Tibial artery (tissue), 4 donors: ENCODE data around the gene NTN5.

Source experiments
- DNase-seq, 2 donors: peaks; one replicate each; pipeline ENCODE4 v3.0.0-alpha.2; 2019
- H3K27ac ChIP-seq, 2 donors: fragments of 200-600 bp; sonication (generic) in 1 of 2; 1 replicate in 1 of 2; 2 replicates in 1 of 2; pipeline ENCODE4 v1.5.1; 2018 to 2019; ENCODE audit warnings: mild to moderate bottlenecking in 1 of 2
- H3K27me3 ChIP-seq, 2 donors: fragments of 200-600 bp; sonication (generic) in 1 of 2; one replicate each; pipeline versions ENCODE4 v1.5.1 to v1.6.0; 2016 to 2019
- H3K36me3 ChIP-seq, 3 donors: fragments of 200-600 bp; sonication (generic) in 2 of 3; one replicate each; pipeline ENCODE4 v1.5.1; 2016 to 2019; ENCODE audit warnings: mild to moderate bottlenecking in 2 of 3
- H3K4me1 ChIP-seq, 4 donors: fragments of 200-600 bp; sonication (generic) in 2 of 4; 1 replicate in 3 of 4; 2 replicates in 1 of 4; pipeline ENCODE4 v1.5.1; 2016 to 2019
- H3K4me3 ChIP-seq, 2 donors: fragments of 200-600 bp; sonication (generic) in 1 of 2; 1 replicate in 1 of 2; 2 replicates in 1 of 2; pipeline ENCODE4 v1.5.1; 2018 to 2019; ENCODE audit warnings: mild to moderate bottlenecking in 2 of 2
- H3K9me3 ChIP-seq, 3 donors: fragments of 200-600 bp; sonication (generic) in 1 of 3; one replicate each; pipeline ENCODE4 v1.5.1; 2016 to 2019
- CTCF ChIP-seq, 2 experiments: fragments of 200-600 bp in 1 of 2; fragments of 450-650 bp in 1 of 2; IDR thresholded peaks; one replicate each; pipeline ENCODE4 v1.5.1; 2017 to 2019; ENCODE audit warnings: antibody characterized with exemption in 2 of 2, mild to moderate bottlenecking in 1 of 2, moderate library complexity in 1 of 2
- intact Hi-C: fragments of 100-400 bp; cut with DNase I; formaldehyde crosslinking; loops from one replicate; pipeline ENCODE4 v1.15.0; 2023; ENCODE audit warnings: low total_unique reads

Gene NTN5

GRCh38 chr19:48642862-48643261, 30.0 kb downstream of the NTN5 start:
- no peak for TF ChIP-seq CTCF (IDR thresholded peaks at IDR 0.05)
- intact Hi-C loops: loop anchor here (10.0 kb wide), 2 partner anchors 192 to 352 kb away; partner anchors contain the start of genes GYS1, HSD17B14 and RUVBL2
- Histone ChIP-seq H3K4me1 (peaks cover 12 to 27% (median 23%) of the 10 kb centered on the region in 4 donors), H3K27me3 (no peaks in the 10 kb centered on the region), H3K36me3 (no peaks in the 10 kb centered on the region), H3K27ac (no peak overlapping the region), H3K9me3 (no peaks in the 10 kb centered on the region), H3K4me3 (no peak overlapping the region)
- DNase-seq: no peak

- intact Hi-C loops: loop anchor here (10.0 kb wide), 2 partner anchors 193 to 353 kb away; partner anchors contain the start of genes GYS1, HSD17B14 and RUVBL2
- Histone ChIP-seq H3K9me3 (no peaks in the 10 kb centered on the region), H3K36me3 (no peaks in the 10 kb centered on the region), H3K27me3 (no peaks in the 10 kb centered on the region), H3K4me1 (peaks cover 12 to 31% (median 26%) of the 10 kb centered on the region in 4 donors), H3K4me3 (no peak overlapping the region), H3K27ac (no peak overlapping the region)
- no peak for TF ChIP-seq CTCF (IDR thresholded peaks at IDR 0.05)
- DNase-seq: no peak
These were observed 31.0 kb downstream of the NTN5 start for GRCh38 chr19:48641850-48642249.

GRCh38 chr19:48639483-48640375, 33.1 kb downstream of the NTN5 start:
- no peak for TF ChIP-seq CTCF (IDR thresholded peaks at IDR 0.05)
- Histone ChIP-seq H3K36me3 (no peaks in the 10 kb centered on the region), H3K4me1 (peaks cover 5 to 33% (median 29%) of the 10 kb centered on the region in 4 donors), H3K27me3 (no peaks in the 10 kb centered on the region), H3K27ac (no peak overlapping the region), H3K4me3 (no peak overlapping the region), H3K9me3 (no peaks in the 10 kb centered on the region)
- no peak for DNase-seq
- intact Hi-C loops: loop anchor here (10.0 kb wide), 2 partner anchors 195 to 355 kb away; partner anchors contain the start of genes GYS1, HSD17B14 and RUVBL2

GRCh38 chr19:48638831-48639381, 33.9 kb downstream of the NTN5 start:
- Histone ChIP-seq H3K27me3 (no peaks in the 10 kb centered on the region), H3K4me3 (peak overlapping the region; percentile 73 to 75), H3K9me3 (no peaks in the 10 kb centered on the region), H3K4me1 (peaks cover 5 to 39% (median 31%) of the 10 kb centered on the region in 4 donors), H3K27ac (peak overlapping the region; percentile 91 to 96), H3K36me3 (no peaks in the 10 kb centered on the region)
- TF ChIP-seq CTCF (IDR thresholded peaks at IDR 0.05): no peak
- intact Hi-C loops: no loop called here
- peak in 1 of 2 donors; percentile 73 for DNase-seq

- Histone ChIP-seq H3K27ac (peak overlapping the region; percentile 91 to 96), H3K36me3 (no peaks in the 10 kb centered on the region), H3K27me3 (no peaks in the 10 kb centered on the region), H3K4me3 (peak overlapping the region; percentile 73 to 75), H3K4me1 (peaks cover 5 to 46% (median 39%) of the 10 kb centered on the region in 4 donors), H3K9me3 (no peaks in the 10 kb centered on the region)
- peak; percentile 87 to 93 for DNase-seq
- intact Hi-C loops: no loop called here
- TF ChIP-seq CTCF (IDR thresholded peaks at IDR 0.05): peak in 1 of 2 experiments; percentile 31
These were observed 34.6 kb downstream of the NTN5 start for GRCh38 chr19:48637948-48638830.
